ENCODE measurements around the gene SH3RF3. TPM values are rescaled to one million over a fixed set of nuclear protein-coding genes. Genes with fewer than 3 reads are reported as not detected.

Gene SH3RF3
- total RNA-seq, 1 donor from 2014 or later = 7.9 TPM

DNA sequence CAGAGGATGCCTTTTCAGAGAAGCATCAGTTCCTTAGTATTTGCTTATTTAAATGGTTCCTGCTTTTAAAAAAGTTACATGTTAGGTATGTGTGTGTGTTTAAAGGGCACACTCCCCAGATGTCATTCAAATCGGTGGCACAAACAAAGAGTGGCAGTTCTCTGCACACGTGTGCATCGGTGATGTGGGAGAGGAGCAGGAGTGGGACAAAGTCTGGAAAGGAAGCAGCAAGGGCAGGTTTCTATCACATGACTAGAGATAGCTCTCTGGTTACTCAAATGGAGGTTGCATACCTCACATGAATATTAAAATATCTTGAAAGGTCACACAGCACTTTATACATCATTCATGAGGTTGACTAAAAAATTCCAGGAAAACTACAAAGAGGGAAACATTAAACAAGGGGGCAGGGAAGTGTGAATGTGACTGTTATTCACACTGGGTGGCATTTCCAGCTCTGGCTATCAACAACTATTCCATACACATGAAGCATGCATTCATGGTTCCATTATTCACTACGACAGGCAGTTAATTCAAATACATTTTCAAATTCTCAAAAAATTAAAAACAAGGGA, 420.1 kb downstream of the SH3RF3 start:
- Histone ChIP-seq H3K4me1 (no peaks in the 10 kb centered on the region), H3K27me3 (ENCODE audit: low read depth) (no peaks in the 10 kb centered on the region), H3K27ac (replicated peaks) (no peak overlapping the region), H3K9me3 (replicated peaks) (no peaks in the 10 kb centered on the region), H3K36me3 (peaks cover 33% of the 10 kb centered on the region), H3K4me3 (no peak overlapping the region)
- TF ChIP-seq CTCF (IDR thresholded peaks at IDR 0.05; ENCODE audit: borderline replicate concordance) = no peak
- no peak for DNase-seq
- intact Hi-C loops (cut with micrococcal nuclease) = loop anchor here (10.0 kb wide), 1 partner anchor 66 kb away; the partner anchor contains the start of genes SEPTIN10 and SOWAHC

Small RNA genes within 50 kb of the gene (microRNA-seq; reads per million reads assigned to microRNA genes)
- gene MIR4265 (not detected), gene MIR4266 (not detected)

Other genes with a start within 250 kb of the SH3RF3 start
- gene EDAR, start 140.0 kb upstream of the SH3RF3 start, total RNA-seq = 0.33 TPM

Data from left ventricle myocardium inferior (tissue), 1 donor.